Activated effector memory CD4-positive, alpha-beta T cell treated with Interleukin-2 at 50 U/mL for 16 hours (primary cell): ENCODE results near the gene TRPM3.

ENCODE experiments used
- DNase-seq: peaks from one replicate; pipeline ENCODE4 v3.0.0-alpha.2; 2020

Gene TRPM3

GRCh38 chr9:70940605-70941004, 180.8 kb downstream of the TRPM3 start:
- DNase-seq = no peak

- no peak for DNase-seq
Observed at GRCh38 chr9:70936536-70936935, 184.9 kb downstream of the TRPM3 start.

- no peak for DNase-seq
Observed at GRCh38 chr9:70935856-70936255, 185.6 kb downstream of the TRPM3 start.

GRCh38 chr9:70934642-70935041, 186.8 kb downstream of the TRPM3 start:
- no peak for DNase-seq

- no peak for DNase-seq
Observed at GRCh38 chr9:70933321-70933720, 188.1 kb downstream of the TRPM3 start.

- DNase-seq = no peak
Observed at GRCh38 chr9:70932097-70932496, 189.3 kb downstream of the TRPM3 start.

GRCh38 chr9:70927530-70927929, 193.9 kb downstream of the TRPM3 start:
- no peak for DNase-seq

GRCh38 chr9:70924895-70925547, 196.4 kb downstream of the TRPM3 start:
- no peak for DNase-seq

- no peak for DNase-seq
Observed at GRCh38 chr9:70924380-70924779, 197.0 kb downstream of the TRPM3 start.

- no peak for DNase-seq
Observed at GRCh38 chr9:70923961-70924360, 197.5 kb downstream of the TRPM3 start.

- DNase-seq = no peak
Observed at GRCh38 chr9:70921136-70921535, 200.3 kb downstream of the TRPM3 start.

- DNase-seq = no peak
Observed at GRCh38 chr9:70917277-70917676, 204.1 kb downstream of the TRPM3 start.

GRCh38 chr9:70911791-70912190, 209.6 kb downstream of the TRPM3 start:
- no peak for DNase-seq

- DNase-seq = no peak
Observed at GRCh38 chr9:70910598-70910997, 210.8 kb downstream of the TRPM3 start.

- DNase-seq = no peak
Observed at GRCh38 chr9:70902692-70903131, 218.7 kb downstream of the TRPM3 start.

GRCh38 chr9:70902171-70902570, 219.2 kb downstream of the TRPM3 start:
- no peak for DNase-seq

GRCh38 chr9:70901746-70902145, 219.7 kb downstream of the TRPM3 start:
- DNase-seq = no peak

- no peak for DNase-seq
Observed at GRCh38 chr9:70901013-70901412, 220.4 kb downstream of the TRPM3 start.

- DNase-seq = no peak
Observed at GRCh38 chr9:70893580-70894122, 227.8 kb downstream of the TRPM3 start.

GRCh38 chr9:70888471-70888870, 232.9 kb downstream of the TRPM3 start:
- DNase-seq = no peak

GRCh38 chr9:70887826-70888225, 233.6 kb downstream of the TRPM3 start:
- no peak for DNase-seq

- no peak for DNase-seq
Observed at GRCh38 chr9:70883963-70884793, 237.2 kb downstream of the TRPM3 start.

GRCh38 chr9:70883056-70883455, 238.4 kb downstream of the TRPM3 start:
- DNase-seq = no peak

GRCh38 chr9:70881333-70881732, 240.1 kb downstream of the TRPM3 start:
- no peak for DNase-seq
